ENCODE data around the gene PLCB2.

DNA sequence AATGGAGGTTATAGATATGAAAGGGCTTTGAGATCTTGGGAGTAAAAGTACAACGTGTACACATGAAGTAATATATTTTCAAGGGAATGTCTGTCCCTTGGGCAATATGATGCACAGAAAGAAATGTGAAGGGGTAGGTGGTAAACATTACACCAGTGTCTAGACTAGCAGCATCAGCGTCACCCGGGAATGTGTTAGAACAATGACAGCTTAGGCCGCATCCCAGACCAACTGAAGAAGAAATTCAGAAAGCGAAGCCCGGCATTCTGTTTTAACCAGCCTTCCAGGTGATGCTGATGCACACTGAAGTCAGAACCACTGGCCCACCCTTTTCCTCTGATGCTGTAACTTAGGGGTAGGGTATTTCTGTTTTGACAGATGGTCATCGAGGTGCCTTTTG lies 22.1 kb upstream of the PLCB2 start:
- TF ChIP-seq ZNF600 (tag by site-specific recombination; IDR thresholded peaks at IDR 0.05) (no peak), ZNF510 (tag by site-specific recombination; IDR thresholded peaks at IDR 0.05; ENCODE audit: insufficient replicate concordance) (no peak), MZF1 (tag by site-specific recombination; IDR thresholded peaks at IDR 0.05; ENCODE audit: borderline replicate concordance) (no peak), ZBTB21 (tag by site-specific recombination; IDR thresholded peaks at IDR 0.05) (no peak), ZNF514 (tag by site-specific recombination; IDR thresholded peaks at IDR 0.05) (no peak), ZBTB7A (tag by site-specific recombination; IDR thresholded peaks at IDR 0.05; ENCODE audit: low read depth) (no peak), ZNF473 (tag by site-specific recombination; IDR thresholded peaks at IDR 0.05) (no peak), ZBTB26 (tag by site-specific recombination; optimal IDR thresholded peaks at IDR 0.05) (no peak), ZNF623 (tag by site-specific recombination; IDR thresholded peaks at IDR 0.05) (no peak), ZNF184 (tag by site-specific recombination; IDR thresholded peaks at IDR 0.05) (no peak), ZNF274 (IDR thresholded peaks at IDR 0.05; ENCODE audit: low read length) (no peak), ZNF274 (tag by site-specific recombination; IDR thresholded peaks at IDR 0.05; ENCODE audit: borderline replicate concordance) (no peak), ZNF530 (tag by site-specific recombination; IDR thresholded peaks at IDR 0.05; ENCODE audit: low read depth) (no peak)
- TF ChIP-seq, protein P1, sequence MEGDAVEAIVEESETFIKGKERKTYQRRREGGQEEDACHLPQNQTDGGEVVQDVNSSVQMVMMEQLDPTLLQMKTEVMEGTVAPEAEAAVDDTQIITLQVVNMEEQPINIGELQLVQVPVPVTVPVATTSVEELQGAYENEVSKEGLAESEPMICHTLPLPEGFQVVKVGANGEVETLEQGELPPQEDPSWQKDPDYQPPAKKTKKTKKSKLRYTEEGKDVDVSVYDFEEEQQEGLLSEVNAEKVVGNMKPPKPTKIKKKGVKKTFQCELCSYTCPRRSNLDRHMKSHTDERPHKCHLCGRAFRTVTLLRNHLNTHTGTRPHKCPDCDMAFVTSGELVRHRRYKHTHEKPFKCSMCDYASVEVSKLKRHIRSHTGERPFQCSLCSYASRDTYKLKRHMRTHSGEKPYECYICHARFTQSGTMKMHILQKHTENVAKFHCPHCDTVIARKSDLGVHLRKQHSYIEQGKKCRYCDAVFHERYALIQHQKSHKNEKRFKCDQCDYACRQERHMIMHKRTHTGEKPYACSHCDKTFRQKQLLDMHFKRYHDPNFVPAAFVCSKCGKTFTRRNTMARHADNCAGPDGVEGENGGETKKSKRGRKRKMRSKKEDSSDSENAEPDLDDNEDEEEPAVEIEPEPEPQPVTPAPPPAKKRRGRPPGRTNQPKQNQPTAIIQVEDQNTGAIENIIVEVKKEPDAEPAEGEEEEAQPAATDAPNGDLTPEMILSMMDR (tag by site-specific recombination; IDR thresholded peaks at IDR 0.05) = no peak
